CD4-positive, alpha-beta T cell treated with Interleukin-4 for 4 hours (primary cell): Measurements from ENCODE around the gene CELF4.

Experiments used
- DNase-seq: peaks from one replicate; pipeline ENCODE4 v3.0.0-alpha.2; 2020

The CELF4 gene

GRCh38 chr18:37339701-37340215, 225.8 kb downstream of the CELF4 start:
- DNase-seq, result no peak

DNA sequence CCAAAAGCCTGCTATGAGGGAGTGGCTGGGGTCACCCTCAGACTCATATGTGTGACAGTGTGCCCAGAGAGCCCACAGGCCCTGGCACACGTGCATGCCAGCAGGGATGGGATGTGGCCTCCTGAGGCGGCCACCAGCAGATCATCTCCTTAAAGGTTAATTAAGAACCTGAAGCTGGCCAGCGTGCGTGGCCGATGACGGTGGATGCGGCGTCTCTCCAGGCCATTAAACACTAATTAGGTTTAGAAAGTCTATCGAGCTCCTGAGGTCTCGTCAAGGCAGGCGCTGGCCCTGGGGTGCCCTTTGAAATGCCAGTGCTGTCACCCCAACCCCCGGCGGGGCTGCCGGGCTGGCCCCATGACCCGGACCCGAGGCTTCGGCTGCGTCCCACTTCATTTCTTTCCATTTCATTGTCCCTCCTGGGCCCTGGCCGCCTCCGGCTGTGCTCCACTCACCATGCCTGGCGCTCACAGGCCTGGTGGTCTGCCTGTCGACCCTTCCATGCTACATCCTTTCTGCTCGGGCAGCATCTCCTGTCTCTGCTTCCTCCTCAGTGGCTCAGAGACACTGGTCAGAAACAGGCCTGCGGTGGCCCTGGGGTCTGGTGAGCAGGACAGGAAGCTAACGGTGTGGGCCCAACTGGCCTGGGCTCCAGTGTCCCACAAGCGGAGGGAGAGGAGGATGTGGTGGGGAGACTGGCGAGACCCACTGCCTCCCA, 228.9 kb downstream of the CELF4 start:
- no peak for DNase-seq

DNA sequence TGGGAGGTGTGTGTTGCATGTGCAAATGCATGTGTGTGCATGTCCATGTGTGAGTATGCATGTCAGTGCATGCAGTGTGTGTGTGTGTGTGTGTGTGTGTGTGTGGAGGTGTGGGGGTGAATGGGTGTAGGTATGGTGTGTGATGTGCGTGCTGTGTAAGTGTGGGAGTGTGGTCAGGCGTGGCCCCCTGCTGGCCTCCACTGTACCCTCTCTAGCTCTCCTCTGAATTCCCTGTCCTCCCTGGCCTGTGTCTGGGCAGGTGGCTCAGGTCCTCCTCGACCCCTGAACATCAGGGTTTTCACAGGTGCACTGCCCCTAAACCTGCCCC, 230.2 kb downstream of the CELF4 start:
- no peak for DNase-seq

GRCh38 chr18:37334631-37335408, 230.8 kb downstream of the CELF4 start:
- DNase-seq, result no peak

DNA sequence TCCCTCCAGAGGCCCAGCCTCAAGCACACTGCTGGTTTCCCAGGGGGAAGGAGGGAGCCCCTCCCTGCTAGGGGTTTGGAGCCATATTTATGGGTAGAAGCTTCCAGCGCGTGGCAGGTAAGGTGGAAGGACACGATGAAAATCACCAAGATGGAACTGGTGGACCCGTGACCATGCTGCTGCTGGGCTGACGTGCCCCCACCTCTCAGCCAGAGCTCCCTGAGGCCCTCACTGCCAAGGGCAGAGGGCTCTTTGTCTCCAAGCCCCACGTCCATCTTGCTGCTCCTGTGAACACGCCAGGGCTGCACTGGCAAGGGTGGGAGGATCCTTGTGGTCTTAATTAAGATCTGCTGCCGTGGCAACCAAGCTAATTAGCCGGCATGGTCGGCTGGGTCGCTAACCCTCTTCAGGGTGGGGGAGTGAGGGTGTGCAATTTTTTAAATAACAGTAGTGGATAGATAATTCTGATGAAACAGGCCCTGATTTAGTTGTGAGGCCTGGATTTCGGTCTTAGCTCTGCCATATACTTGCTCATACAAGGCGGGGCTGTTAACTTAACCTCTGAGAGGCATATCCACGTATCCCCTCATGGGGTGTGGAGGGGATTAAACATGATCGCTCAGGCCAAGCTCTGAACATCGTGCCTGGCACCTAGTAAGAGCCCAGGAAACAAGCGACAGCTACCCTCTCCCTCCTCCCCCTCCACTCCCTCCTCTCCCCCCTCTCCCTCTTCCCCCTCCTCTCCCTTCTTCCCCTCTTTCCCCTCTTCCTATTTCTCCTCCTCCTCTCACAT, 232.8 kb downstream of the CELF4 start:
- DNase-seq, result no peak

GRCh38 chr18:37332219-37332618, 233.4 kb downstream of the CELF4 start:
- DNase-seq, result no peak

GRCh38 chr18:37330173-37330572, 235.4 kb downstream of the CELF4 start:
- no peak for DNase-seq

DNA sequence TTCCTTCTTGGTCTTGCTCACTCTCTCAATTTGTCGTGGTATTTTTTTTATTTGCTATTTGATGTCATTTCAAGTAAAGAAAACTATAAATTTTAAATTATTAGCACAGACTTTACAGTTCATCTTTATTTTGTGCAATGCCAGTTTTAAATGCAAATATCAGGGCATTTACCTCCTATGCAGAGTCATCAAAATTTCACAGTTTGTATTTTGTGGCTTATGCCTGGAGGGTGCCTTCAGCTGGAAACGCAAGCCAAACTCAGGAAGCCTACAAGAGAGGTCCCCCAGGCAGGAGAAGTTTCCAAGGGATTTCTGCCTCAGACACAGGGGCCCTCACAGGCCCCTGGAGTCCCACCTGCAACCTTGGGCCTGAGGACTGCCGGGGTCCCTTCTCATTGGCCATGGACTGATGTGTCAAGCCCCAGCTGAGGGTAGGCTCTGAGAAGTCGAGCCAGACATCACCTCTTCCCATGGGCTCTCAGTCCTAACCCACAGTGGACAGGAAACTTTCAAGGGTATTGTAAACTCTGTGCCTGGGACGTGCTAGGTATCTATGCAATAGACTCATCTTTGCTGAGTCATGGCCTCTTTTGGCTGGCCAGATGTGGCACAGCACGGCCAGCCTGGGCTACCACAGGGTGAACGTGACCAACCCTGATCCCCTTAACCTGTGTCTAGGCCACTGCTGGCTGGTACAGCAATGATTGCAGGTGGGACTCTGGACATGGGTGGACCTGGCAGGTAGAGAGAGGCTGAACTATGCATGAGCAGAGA, 236.5 kb downstream of the CELF4 start:
- DNase-seq, result no peak

DNA sequence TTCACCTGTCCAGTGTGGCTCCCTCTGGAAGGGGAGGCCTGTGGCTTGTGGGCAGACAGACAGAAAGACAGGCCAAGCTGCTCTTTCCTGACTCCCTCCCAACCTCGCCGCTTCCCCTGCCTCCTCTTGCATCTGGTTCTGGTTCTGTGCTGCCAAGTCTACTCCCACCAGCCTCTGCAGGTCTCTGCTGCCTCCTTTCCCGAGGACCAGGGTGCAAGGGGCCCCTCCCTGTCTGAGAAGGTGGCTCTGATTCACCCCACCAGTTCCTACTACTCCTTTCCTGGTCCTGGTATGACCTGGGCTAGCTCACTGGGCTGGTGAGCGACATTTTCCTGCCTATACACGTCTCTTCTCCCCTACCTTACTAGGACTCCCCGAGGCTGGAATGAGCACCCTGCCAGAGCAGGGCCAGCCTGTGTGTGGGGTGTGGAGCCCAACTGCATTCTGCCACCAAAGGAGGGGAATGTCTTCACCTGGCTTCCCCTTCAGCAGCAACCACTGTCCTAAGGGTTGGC, 238.5 kb downstream of the CELF4 start:
- DNase-seq, result no peak

- DNase-seq, result no peak
Observed at GRCh38 chr18:37322492-37323035, 243.0 kb downstream of the CELF4 start.

- no peak for DNase-seq
Observed at GRCh38 chr18:37321582-37322491, 243.8 kb downstream of the CELF4 start.

DNA sequence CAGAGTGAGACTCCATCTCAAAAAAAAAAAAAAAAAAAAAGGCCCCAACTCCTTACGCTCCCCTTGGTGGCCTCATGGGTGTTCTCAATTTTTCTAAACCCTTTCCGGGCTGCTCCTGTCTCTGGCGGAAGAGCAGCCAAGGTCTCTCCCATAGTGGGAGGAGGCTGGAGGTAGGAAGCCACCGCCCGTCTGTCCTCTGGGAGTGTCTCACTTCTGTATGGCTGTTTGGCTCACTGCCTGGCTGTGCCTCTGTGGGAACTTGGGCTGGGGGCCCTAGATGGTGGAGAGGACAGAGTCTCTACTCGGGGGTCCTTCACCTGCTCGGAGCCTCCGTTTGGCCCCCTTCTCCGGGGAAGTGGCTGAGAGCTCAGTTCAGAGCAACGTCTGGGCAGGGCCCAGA, 245.3 kb downstream of the CELF4 start:
- no peak for DNase-seq

DNA sequence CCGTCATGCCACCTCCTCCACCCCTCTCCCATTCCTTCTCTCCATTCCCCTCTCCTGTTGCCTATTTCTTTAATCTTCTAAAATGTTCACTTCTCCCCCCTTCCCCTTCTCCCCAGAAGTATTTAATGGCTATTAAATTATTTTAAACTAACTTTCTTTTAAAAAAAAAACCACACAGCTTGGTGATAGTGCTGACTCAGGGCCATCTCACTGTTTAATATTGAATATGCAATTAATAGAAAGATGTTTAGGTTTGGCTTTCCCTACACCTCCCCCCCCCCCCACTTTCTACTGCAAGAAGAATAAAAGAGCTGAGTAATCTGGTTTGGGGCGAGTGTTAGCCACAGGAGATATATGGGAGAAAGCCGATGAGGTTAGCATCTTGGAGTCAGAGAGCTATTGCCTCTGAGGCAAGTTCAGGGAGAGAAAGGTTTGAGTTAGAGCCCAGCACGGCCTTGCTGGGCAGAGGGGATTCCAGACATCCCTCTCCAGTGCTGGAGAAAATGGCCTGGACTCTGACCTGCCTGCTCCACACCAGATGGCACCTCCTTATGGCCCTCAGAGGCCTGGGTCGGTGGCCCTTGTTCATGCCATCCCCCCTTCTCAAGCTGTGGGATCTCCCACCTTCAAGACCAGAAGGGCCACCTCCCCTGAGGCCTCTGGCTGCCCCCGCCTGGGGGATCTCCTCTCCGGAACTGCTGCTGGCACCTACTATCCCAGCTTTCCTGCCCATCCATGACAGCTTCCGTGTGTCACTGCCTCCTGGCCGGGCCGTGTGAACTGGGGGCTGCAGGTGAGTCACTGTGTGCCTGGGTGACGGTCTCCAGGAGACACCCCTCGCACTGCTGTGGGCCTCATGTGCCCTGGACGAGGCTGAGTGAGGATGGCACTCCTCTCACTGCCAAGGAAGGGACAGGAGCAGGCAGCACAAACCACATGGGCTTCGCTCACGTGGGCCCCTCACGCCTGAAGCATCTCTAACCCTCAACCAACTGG, 246.9 kb downstream of the CELF4 start:
- DNase-seq, result no peak

GRCh38 chr18:37317486-37317885, 248.1 kb downstream of the CELF4 start:
- no peak for DNase-seq

GRCh38 chr18:37316468-37316867, 249.1 kb downstream of the CELF4 start:
- DNase-seq, result no peak

- DNase-seq, result no peak
Observed at GRCh38 chr18:37315935-37316334, 249.7 kb downstream of the CELF4 start.

- no peak for DNase-seq
Observed at GRCh38 chr18:37314534-37314933, 251.1 kb downstream of the CELF4 start.

DNA sequence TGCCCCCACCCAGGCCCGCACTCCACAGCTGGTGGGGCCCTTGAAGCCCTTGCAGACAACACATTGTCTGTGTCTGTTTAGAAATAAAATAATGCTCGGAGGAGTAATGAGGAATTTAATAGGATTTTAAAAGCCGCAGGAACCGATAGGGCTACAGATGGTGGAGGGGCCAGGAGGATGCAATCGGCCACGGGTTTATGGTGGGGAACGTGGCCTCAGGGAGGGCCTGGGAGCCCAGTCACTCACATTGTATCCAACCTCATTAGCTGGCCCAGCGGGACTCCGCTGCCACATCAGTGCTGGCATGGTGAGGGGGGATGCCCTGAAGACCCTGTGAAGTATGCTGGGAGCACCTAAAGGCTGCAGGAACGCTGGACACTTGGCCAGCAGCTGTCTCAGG, 252.0 kb downstream of the CELF4 start:
- DNase-seq, result no peak

DNA sequence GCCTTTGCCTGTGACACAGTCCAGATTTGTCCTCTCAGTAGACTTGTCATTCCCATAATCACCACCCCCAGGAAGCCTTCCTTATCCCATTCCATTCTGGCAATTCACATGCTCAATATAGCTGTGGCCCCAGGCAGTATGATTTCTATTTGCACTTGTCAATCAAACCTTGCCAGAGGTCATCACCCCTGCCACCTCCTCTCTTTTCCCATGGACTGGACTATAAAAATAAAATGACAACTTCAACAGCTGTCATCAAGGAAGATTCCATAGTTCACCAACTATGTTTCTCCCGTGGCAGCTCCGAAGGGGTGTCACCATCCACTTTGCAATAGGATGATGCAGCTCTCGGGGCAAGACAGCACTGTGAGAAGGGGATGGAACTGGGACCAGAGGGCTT, 255.7 kb downstream of the CELF4 start:
- no peak for DNase-seq

DNA sequence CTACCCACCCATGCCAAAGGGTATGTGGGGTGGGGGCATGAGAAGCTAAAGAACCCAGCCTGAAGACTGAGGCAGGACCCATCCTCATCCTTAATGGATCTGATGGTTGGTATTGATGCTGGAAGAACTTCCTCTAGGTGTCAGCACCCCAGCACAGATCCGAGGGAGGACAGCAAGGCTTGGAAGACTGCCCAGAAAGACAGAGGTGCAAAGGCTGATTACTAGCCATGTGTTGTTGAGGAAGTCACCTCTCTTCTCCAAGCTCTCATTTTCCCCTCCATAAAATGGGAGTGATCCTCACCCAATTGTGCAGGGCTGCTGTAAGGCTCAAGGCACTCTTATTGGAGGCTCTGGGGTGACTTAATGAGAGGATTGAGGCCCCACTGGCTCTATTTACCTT, 256.5 kb downstream of the CELF4 start:
- no peak for DNase-seq
